Aortic smooth muscle cell (primary cell): ENCODE data around the gene SBNO2. TPM values are rescaled to one million over a fixed set of nuclear protein-coding genes. Genes with fewer than 3 reads are reported as not detected.

ENCODE experiments used
- total RNA-seq: library from RNA; depleted of rRNA; stranded (reverse); fragments of >200 nt; gene quantifications from 2 replicates; pipeline ENCODE4 v1.2.3, GENCODE V29; 2014

SBNO2 gene
- total RNA-seq, result 58.7 and 59.8 TPM in 2 replicates

DNA sequence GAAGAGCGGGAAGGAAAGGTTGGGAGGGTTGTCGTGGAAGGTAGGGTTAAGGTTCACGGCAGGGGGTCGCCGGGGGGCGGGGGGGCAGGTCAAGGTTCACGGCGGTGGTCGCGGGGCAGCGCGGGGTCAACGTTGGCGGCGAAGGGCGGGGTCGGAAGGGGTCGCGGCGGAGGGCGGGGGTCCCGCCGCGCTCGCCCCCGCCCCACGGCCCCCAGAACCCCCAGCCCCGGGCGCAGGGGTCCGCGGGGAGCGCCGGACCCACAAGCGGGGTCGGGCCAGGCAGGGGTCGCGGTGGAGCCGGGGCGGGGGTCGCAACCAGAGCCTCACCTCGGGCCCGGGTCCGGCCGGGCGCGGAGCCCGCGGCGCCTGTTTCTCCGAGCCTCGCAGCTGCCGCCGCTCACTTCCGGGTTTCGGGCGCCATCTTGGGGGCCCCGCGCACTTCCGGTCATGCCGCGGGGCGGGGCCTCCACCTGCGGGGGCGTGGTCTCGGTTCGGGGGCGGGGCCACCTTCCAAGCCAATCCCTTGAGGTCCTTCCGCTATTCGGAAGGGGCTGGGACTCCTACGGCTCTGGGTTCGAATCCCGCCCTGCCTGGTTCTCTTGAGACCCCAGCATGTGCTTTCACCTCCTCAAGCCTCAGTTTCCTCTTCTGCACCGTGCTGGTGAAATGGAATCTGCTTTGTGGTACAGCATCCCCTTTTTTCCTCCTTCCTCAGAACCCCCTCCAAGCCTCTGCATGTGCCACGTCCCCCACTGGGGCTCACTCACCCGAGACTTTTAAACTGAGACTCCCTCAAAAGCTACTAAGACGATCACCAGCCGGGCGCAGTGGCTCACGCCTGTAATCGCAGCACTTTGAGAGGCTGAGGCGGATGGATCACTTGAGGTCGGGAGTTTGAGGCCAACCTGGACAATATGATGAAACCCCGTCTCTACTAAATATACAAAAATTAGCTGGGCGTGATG lies at the start of gene SBNO2:
Gene SBNO2 (minus strand): TSS at position 424 of the 965 bp plus-strand sequence. CDS start 19,992 bp downstream, outside the sequence.

GRCh38 chr19:1205114-1206099 lies 31.3 kb upstream of the SBNO2 start, which contains the start of gene STK11:
Gene STK11, plus strand, starts transcription at chr19:1205778. Its CDS starts 1,136 bp downstream, at chr19:1206914.

DNA sequence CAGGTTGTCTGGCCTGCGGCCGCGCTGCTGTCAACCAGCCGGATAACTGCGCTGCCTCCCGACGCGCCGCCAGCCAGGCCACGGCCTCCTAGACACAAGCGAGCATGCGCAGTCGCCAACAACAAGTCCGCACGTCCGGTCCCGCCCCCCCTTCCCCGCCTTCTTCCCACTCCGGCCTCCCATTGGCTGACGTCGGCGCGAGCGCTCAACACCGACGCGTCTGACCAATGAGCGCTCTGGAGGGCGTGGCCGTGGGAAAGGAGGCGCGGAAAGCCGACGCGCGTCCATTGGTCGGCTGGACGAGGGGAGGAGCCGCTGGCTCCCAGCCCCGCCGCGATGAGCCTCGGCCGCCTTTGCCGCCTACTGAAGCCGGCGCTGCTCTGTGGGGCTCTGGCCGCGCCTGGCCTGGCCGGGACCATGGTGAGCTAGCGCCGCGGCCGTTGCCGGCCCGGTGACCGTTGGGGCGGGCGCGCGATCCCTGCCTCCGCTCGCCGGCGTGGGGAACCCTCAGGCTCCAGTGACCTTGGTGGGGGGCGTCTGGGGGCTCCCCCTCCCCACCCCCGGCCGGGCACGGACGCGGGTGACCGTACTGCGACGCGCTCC lies 70.3 kb downstream of the SBNO2 start, which contains the start of gene GPX4:
Gene GPX4 (plus strand): TSS at position 287 of the 603 bp plus-strand sequence. CDS start 50 bp downstream, at position 337.

DNA sequence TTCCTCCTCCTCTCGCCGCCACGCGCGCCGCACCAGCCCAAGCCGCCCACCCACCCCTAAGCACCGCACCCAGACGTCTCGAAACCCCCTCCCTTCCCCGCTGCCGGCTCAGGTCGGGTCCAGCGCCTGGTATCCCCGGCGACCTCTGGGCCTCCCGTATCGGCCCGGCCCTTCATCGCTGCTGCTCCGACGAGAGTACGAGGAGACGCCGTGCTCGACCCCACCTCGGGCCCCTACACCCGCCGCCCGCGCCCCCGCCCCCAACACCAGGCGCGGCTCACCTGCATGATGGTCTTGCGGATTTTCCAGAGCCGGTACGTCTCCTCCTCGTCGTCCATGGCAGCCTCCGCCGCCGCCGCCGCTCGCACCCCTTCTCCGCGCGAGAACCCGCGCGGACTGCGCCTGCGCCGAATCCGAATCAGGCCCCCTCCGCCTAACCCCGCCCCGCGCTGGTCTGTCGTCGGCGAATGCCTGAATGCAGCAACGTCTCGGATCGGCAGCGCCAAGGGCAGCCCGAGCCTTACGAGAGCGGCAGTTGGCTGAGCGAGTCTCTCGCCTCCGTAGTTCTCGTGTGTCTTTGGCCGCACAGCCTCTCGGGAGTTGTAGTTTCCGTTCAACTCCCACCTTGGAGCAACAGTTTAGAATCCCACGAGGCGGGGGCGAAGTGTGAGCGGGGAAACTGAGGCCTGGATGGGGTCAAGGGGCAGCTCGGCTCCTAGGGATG lies 78.9 kb downstream of the SBNO2 start, which contains the start of gene POLR2E:
Gene POLR2E (minus strand): TSS at position 398 of the 724 bp plus-strand sequence. CDS start 60 bp downstream, at position 338.

GRCh38 chr19:1066748-1067340 lies 107.2 kb downstream of the SBNO2 start, which contains the start of gene ARHGAP45:
Gene ARHGAP45, plus strand, starts transcription at chr19:1067167. Its CDS starts 239 bp downstream, at chr19:1067406.

Other genes starting within 250 kb of the SBNO2 start
- 6.0 and 6.1 TPM in 2 replicates for gene ARID3A, start 248.2 kb downstream of the SBNO2 start, total RNA-seq
- gene WDR18, start 189.9 kb downstream of the SBNO2 start, total RNA-seq, result 36.9 and 49.3 TPM in 2 replicates
- 0.06 TPM in 1 of 2 replicates, not detected in the other for gene GRIN3B, start 173.8 kb downstream of the SBNO2 start, total RNA-seq
- 41.5 and 49.9 TPM in 2 replicates for gene TMEM259, start 153.1 kb downstream of the SBNO2 start, total RNA-seq
- gene RNU6-2, start 152.7 kb downstream of the SBNO2 start, total RNA-seq, result not detected in 2 replicates
- gene CNN2, start 147.7 kb downstream of the SBNO2 start, total RNA-seq, result 64.7 and 87.6 TPM in 2 replicates
- gene ABCA7, start 134.2 kb downstream of the SBNO2 start, total RNA-seq, result 3.7 and 4.2 TPM in 2 replicates
- gene ARHGAP45, start 107.1 kb downstream of the SBNO2 start, total RNA-seq, result 1.5 TPM in 2 replicates
- 88.9 and 116 TPM in 2 replicates for gene POLR2E, start 78.9 kb downstream of the SBNO2 start, total RNA-seq
- 349 and 358 TPM in 2 replicates for gene GPX4, start 70.3 kb downstream of the SBNO2 start, total RNA-seq
- 86.9 and 97.9 TPM in 2 replicates for gene STK11, start 31.5 kb upstream of the SBNO2 start, total RNA-seq
- gene CBARP, start 63.7 kb upstream of the SBNO2 start, total RNA-seq, result 1.2 and 2.8 TPM in 2 replicates
- gene ATP5F1D, start 67.5 kb upstream of the SBNO2 start, total RNA-seq, result 40.4 and 41.0 TPM in 2 replicates
- gene MIDN, start 74.3 kb upstream of the SBNO2 start, total RNA-seq, result 22.5 and 26.9 TPM in 2 replicates
- gene CIRBP, start 95.1 kb upstream of the SBNO2 start, total RNA-seq, result 332 and 349 TPM in 2 replicates
- 18.6 and 19.3 TPM in 2 replicates for gene FAM174C, start 101.3 kb upstream of the SBNO2 start, total RNA-seq
- gene EFNA2, start 111.6 kb upstream of the SBNO2 start, total RNA-seq, result not detected in 2 replicates
- 51.2 and 51.9 TPM in 2 replicates for gene NDUFS7, start 209.6 kb upstream of the SBNO2 start, total RNA-seq
- 34.0 and 36.7 TPM in 2 replicates for gene GAMT, start 227.3 kb upstream of the SBNO2 start, total RNA-seq
- gene DAZAP1, start 233.3 kb upstream of the SBNO2 start, total RNA-seq, result 45.9 and 53.8 TPM in 2 replicates